SK-N-MC (cell line): ENCODE data around the gene MINDY3.

Experiments
- EZH2 ChIP-seq: fragments of 200-600 bp; sonication (generic); IDR thresholded peaks from one replicate; pipeline ENCODE4 v1.6.1; 2017; ENCODE audit warnings: antibody characterized with exemption
- POLR2AphosphoS5 ChIP-seq: IDR thresholded peaks from 2 replicates; pipeline ENCODE4 v1.6.1; 2012; ENCODE audit warnings: mild to moderate bottlenecking, low read depth, low read length, borderline replicate concordance

GRCh38 chr10:15836807-15837206, 23.5 kb downstream of the MINDY3 start:
- no peak for TF ChIP-seq POLR2AphosphoS5
- TF ChIP-seq EZH2: no peak
